Naive thymus-derived CD8-positive, alpha-beta T cell (primary cell): Measurements from ENCODE around the gene NFASC. TPM values are rescaled to one million over a fixed set of nuclear protein-coding genes. Genes with fewer than 3 reads are reported as not detected.
A peak's percentile ranks its signal among the peaks of the same experiment; 100 is the strongest.

Experiments
- ATAC-seq, 2 donors: fragments of 150-1000 bp; cut with Tn5 transposase in 1 of 2; sonication (Bioruptor Pico), chemical (Tn5 transposase) in 1 of 2; 1 replicate in 1 of 2; 2 replicates in 1 of 2; pipeline ENCODE4 v1.10.0; 2021; ENCODE audit warnings: mild to moderate bottlenecking in 2 of 2, moderate library complexity in 2 of 2
- POLR2A ChIA-PET: fragments of 350-600 bp; sonication (Branson Sonifier 250); formaldehyde crosslinking; loops from one replicate; lab custom pipeline; 2021; ENCODE audit warnings: antibody characterized with exemption; lab: Charles Lee
- DNase-seq, 10 donors: peaks; one replicate each; pipeline versions ENCODE4 v3.0.0 to v3.0.0-alpha.2; 2020 to 2022
- H3K27ac Mint-ChIP-seq, 10 donors: one replicate each; pipeline ENCODE4 v1.8.0; 2020 to 2022; ENCODE audit warnings: mild to moderate bottlenecking in 10 of 10, mixed read lengths in 10 of 10, moderate library complexity in 4 of 10, inconsistent platforms in 1 of 10
- H3K27me3 Mint-ChIP-seq, 5 donors: one replicate each; pipeline ENCODE4 v1.8.0; 2021 to 2022; ENCODE audit warnings: mixed read lengths in 5 of 5
- H3K36me3 Mint-ChIP-seq, 3 donors: one replicate each; pipeline ENCODE4 v1.8.0; 2020 to 2022; ENCODE audit warnings: mixed read lengths in 3 of 3, mild to moderate bottlenecking in 2 of 3, inconsistent platforms in 1 of 3
- H3K4me1 Mint-ChIP-seq, 4 donors: one replicate each; pipeline ENCODE4 v1.8.0; 2021 to 2022; ENCODE audit warnings: mixed read lengths in 4 of 4
- H3K4me3 Mint-ChIP-seq, 10 donors: one replicate each; pipeline ENCODE4 v1.8.0; 2020 to 2022; ENCODE audit warnings: mild to moderate bottlenecking in 10 of 10, mixed read lengths in 10 of 10, moderate library complexity in 6 of 10, inconsistent platforms in 1 of 10
- H3K9me3 Mint-ChIP-seq, 9 donors: one replicate each; pipeline ENCODE4 v1.8.0; 2020 to 2022; ENCODE audit warnings: mixed read lengths in 9 of 9, mild to moderate bottlenecking in 3 of 9, inconsistent platforms in 1 of 9, moderate library complexity in 1 of 9
- polyA plus RNA-seq, 3 donors: library from polyadenylated mRNA; unstranded; fragments of 300-500 nt; fragmentation: Illumina TruSeq; gene quantifications; one replicate each; pipeline ENCODE4 v1.2.3, GENCODE V29; 2021
- total RNA-seq, 8 experiments: library from RNA in 2 of 8; stranded (reverse) in 2 of 8; gene quantifications; one replicate each; pipeline ENCODE4 v1.2.3 and lab custom pipeline; 2021 to 2026

NFASC gene
- total and polyA plus RNA-seq, 5 experiments from 2014 or later = not detected

DNA sequence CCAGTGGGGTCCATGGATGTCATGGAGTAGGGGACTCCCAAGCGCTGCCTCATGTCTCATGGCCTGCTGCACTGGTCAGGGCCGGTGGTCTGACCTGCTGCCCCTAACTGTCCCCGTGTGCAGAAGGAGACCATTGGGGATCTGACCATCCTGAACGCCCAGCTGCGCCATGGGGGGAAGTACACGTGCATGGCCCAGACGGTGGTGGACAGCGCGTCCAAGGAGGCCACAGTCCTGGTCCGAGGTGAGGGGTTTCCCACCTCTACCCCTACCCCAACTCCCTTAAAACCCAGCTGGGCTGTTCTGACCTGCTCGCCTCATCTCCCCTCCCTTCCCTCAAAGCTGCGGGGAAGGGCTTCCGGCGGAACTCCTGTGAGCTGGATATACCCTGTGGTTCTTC, 195.0 kb downstream of the NFASC start:
- DNase-seq = no peak
- POLR2A ChIA-PET = interaction anchor here (0.6 kb wide), 1 partner anchor 220 kb away, joined by 7 read pairs; no protein-coding TSS in a partner anchor
- Mint-ChIP-seq H3K36me3 (no peaks in the 10 kb centered on the region), H3K27me3 (no peaks in the 10 kb centered on the region), H3K4me3 (no peak overlapping the region), H3K27ac (no peak overlapping the region), H3K9me3 (no peaks in the 10 kb centered on the region), H3K4me1 (peaks cover 0 to 7% (median 0%) of the 10 kb centered on the region in 4 donors)
- no peak for ATAC-seq

DNA sequence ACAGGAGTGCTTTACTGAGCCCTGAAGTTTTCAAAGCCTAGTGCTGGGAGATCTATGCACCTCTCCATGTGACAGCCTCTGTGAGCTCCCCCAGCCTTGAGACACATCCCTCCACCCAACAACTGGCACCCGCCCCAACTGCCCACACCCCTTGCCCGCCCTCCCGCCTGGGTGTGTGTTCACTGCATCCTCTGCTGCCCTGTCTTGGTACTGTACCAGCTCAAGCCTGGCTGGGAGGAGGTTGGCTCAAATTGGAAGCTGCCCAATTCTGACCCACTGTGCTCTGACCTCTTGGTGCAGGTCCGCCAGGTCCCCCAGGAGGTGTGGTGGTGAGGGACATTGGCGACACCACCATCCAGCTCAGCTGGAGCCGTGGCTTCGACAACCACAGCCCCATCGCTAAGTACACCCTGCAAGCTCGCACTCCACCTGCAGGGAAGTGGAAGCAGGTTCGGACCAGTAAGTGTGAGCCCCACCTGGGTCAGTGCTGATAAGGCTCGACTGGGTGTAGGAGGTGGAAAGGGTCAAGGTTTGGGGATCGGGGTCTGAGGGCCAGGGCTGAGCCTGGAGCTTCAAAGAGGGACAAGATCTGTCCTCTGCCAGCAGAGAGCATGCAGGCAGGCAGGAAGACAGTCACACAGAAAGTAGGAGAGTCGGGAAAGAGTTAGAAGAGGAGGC, 195.6 kb downstream of the NFASC start:
- no peaks in the 10 kb centered on the region for H3K9me3 Mint-ChIP-seq
- POLR2A ChIA-PET = no interaction called here
- DNase-seq = no peak
- H3K27ac Mint-ChIP-seq = peak overlapping the region in 1 of 10 donors; percentile 25
- no peaks in the 10 kb centered on the region for H3K36me3 Mint-ChIP-seq
- no peaks in the 10 kb centered on the region for H3K27me3 Mint-ChIP-seq
- no peak overlapping the region for H3K4me3 Mint-ChIP-seq
- peaks cover 0 to 6% (median 0%) of the 10 kb centered on the region in 4 donors for H3K4me1 Mint-ChIP-seq
- no peak for ATAC-seq

DNA sequence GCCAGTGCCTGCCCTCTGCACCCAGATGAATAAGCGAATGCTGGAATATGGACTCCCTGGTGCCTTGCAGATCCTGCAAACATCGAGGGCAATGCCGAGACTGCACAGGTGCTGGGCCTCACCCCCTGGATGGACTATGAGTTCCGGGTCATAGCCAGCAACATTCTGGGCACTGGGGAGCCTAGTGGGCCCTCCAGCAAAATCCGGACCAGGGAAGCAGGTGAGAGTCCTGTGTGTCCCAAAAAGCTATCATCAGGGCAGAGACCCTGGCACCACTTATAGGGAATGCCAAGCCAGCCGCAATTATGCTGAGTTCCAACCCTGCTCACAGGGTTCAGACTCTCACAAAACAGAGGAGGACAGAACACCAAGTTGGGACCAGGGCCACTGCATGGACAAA, 196.4 kb downstream of the NFASC start:
- no peaks in the 10 kb centered on the region for H3K27me3 Mint-ChIP-seq
- H3K9me3 Mint-ChIP-seq = no peaks in the 10 kb centered on the region
- H3K4me3 Mint-ChIP-seq = no peak overlapping the region
- DNase-seq = no peak
- no peaks in the 10 kb centered on the region for H3K4me1 Mint-ChIP-seq
- no peaks in the 10 kb centered on the region for H3K36me3 Mint-ChIP-seq
- POLR2A ChIA-PET = interaction anchor here (0.7 kb wide), 1 partner anchor 17 kb away, joined by 3 read pairs; no protein-coding TSS in a partner anchor
- H3K27ac Mint-ChIP-seq = no peak overlapping the region
- ATAC-seq = no peak

DNA sequence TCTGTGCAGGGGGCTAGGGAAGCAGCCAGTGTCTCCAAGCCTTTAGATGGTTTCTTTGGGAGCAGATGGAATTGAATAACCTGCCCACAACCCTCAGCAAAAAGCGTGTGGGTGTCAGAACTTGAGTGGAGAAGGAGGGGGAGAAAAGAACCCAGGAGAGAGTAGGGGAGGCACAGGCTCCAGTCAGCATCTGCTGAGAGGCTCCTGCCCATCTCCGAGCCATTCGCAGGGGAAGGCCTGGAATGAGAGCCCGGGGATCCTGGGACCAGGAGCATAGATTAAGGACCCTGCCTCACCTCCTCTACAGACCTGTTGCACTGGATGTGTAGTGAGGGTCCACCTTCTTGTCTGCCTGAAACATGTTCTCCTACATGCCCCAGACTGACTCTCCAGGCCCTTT, 197.3 kb downstream of the NFASC start:
- H3K27me3 Mint-ChIP-seq = no peaks in the 10 kb centered on the region
- ATAC-seq = no peak
- POLR2A ChIA-PET = no interaction called here

DNA sequence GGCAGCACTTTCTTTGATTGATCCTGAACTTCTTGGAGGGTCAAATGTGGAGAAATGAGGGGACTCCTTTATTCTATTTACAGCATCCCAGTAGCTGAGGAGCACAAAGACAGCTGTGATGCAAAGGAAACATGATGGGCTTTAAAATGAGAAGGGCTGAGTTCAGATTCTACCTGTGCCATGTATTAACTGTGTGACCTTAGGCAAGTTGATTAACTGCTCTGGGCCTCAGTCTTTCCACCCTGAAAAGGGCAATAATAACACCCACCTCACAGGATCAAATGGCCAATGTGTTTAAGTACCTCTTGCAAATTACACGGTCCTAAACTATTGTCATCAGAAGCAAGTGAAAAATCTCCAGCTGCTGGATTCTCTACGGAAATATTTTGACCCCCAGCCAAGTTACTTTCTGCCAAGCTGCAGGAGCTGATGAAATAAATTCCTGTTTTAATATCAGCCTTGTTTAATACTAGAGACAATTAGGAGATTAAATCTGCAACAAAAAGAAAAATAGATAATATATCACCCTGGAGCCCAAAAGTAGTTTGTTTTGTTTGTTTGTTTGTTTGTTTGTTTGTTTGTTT, 197.9 kb downstream of the NFASC start:
- H3K4me1 Mint-ChIP-seq = no peaks in the 10 kb centered on the region
- no peak for DNase-seq
- no peak overlapping the region for H3K27ac Mint-ChIP-seq
- H3K4me3 Mint-ChIP-seq = no peak overlapping the region
- no peaks in the 10 kb centered on the region for H3K9me3 Mint-ChIP-seq
- no peak for ATAC-seq
- no peaks in the 10 kb centered on the region for H3K36me3 Mint-ChIP-seq
- H3K27me3 Mint-ChIP-seq = no peaks in the 10 kb centered on the region
- POLR2A ChIA-PET = no interaction called here

More for the DNA sequence above, 197.3 kb downstream of the NFASC start:
- H3K4me3 Mint-ChIP-seq = no peak overlapping the region
- H3K36me3 Mint-ChIP-seq = no peaks in the 10 kb centered on the region
- H3K4me1 Mint-ChIP-seq = no peaks in the 10 kb centered on the region
- no peak for DNase-seq
- H3K27ac Mint-ChIP-seq = no peak overlapping the region
- no peaks in the 10 kb centered on the region for H3K9me3 Mint-ChIP-seq

DNA sequence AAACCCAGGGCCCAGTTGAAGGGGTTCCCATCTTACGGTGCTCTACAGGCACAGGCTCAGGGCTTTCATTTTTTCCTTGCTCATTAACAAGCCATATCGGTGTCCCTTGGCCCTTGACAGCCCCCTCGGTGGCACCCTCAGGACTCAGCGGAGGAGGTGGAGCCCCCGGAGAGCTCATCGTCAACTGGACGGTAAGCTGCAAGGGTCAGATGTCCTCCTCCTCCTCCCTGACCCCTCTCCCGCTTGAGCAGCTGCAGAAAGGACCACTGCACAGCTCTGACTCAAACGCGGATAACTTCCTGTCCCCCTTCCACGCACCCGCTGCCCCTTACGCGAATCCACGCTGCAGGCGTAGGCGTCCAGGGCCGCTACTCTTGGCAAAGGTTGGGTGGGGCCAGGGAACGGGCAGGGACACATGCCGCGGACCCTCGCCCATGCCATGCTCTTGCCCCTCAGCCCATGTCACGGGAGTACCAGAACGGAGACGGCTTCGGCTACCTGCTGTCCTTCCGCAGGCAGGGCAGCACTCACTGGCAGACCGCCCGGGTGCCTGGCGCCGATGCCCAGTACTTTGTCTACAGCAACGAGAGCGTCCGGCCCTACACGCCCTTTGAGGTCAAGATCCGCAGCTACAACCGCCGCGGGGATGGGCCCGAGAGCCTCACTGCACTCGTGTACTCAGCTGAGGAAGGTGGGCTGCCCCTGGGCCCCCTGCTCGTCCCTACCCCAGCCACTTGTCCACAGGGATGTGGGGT, 198.9 kb downstream of the NFASC start:
- ATAC-seq (no peak), DNase-seq (no peak)
- Mint-ChIP-seq H3K27me3 (no peaks in the 10 kb centered on the region), H3K9me3 (no peaks in the 10 kb centered on the region), H3K4me1 (no peaks in the 10 kb centered on the region), H3K36me3 (no peaks in the 10 kb centered on the region), H3K4me3 (no peak overlapping the region), H3K27ac (no peak overlapping the region)
- POLR2A ChIA-PET = no interaction called here

DNA sequence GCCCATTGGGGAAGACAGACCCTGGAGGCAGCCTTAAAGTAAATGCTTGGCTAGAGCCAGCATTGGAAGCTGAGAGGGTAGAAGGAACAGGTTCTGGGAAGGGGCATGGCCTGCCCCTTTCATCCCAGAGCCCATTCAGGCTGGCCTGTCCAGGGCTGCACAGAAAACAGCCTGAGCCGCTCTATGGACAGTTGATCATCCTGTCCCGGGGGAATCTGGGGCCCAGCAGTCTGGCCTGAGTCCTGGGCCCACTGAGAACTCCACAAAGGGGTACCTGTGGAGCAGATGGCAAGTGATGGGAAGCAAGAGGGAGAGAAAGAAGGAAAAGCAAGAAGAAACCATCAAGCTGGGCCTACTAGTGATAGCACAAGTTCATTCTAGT, 200.4 kb downstream of the NFASC start:
- Mint-ChIP-seq H3K4me3 (no peak overlapping the region), H3K9me3 (no peaks in the 10 kb centered on the region), H3K27me3 (no peaks in the 10 kb centered on the region), H3K4me1 (no peaks in the 10 kb centered on the region), H3K36me3 (no peaks in the 10 kb centered on the region), H3K27ac (peak overlapping the region in 1 of 10 donors; percentile 26)
- ATAC-seq = no peak
- DNase-seq = no peak
- POLR2A ChIA-PET = no interaction called here

DNA sequence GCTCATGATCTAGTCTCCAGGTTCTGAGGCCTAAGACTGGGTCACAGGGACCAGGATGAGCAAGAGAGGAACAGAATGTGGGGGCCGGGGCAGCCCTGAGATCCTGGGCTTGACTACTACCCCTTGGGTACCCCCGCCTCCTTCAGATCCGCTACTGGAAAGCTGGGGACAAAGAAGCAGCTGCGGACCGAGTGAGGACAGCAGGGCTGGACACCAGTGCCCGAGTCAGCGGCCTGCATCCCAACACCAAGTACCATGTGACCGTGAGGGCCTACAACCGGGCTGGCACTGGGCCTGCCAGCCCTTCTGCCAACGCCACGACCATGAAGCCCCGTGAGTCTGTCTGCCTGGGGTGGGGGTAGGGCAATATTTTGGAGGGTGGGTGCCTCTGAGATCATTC, 201.1 kb downstream of the NFASC start:
- no peaks in the 10 kb centered on the region for H3K4me1 Mint-ChIP-seq
- no peaks in the 10 kb centered on the region for H3K27me3 Mint-ChIP-seq
- no peak overlapping the region for H3K4me3 Mint-ChIP-seq
- no peaks in the 10 kb centered on the region for H3K9me3 Mint-ChIP-seq
- POLR2A ChIA-PET = no interaction called here
- no peak overlapping the region for H3K27ac Mint-ChIP-seq
- no peaks in the 10 kb centered on the region for H3K36me3 Mint-ChIP-seq
- ATAC-seq (no peak), DNase-seq (no peak)

DNA sequence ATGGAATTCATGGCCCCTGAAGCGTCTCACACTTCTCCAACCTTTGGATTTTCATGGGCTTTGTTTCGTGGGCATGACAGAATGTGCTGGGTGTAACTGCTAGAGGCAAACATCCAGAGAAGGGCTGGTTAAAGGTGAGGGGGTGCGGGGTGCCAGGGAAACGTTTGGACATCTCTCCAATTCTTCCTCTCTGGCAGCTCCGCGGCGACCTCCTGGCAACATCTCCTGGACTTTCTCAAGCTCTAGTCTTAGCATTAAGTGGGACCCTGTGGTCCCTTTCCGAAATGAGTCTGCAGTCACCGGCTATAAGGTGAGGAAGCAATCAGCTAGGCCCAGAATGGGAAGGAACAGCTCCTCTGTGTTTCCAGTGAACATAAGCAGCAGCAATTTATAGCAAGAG, 201.6 kb downstream of the NFASC start:
- Mint-ChIP-seq H3K27ac (no peak overlapping the region), H3K4me1 (no peaks in the 10 kb centered on the region), H3K36me3 (no peaks in the 10 kb centered on the region), H3K27me3 (no peaks in the 10 kb centered on the region), H3K4me3 (no peak overlapping the region), H3K9me3 (no peaks in the 10 kb centered on the region)
- ATAC-seq = no peak
- no peak for DNase-seq
- POLR2A ChIA-PET = no interaction called here

Other genes starting within 250 kb of the NFASC start
- gene LRRN2, start 185.1 kb upstream of the NFASC start, total RNA-seq = not detected
- under 1 TPM in 1 of 3 donors, not detected in 2; 0.03 TPM for gene LRRN2, start 185.1 kb upstream of the NFASC start, polyA plus RNA-seq
- gene CNTN2, start 172.3 kb downstream of the NFASC start, total RNA-seq = not detected
- gene CNTN2, start 172.3 kb downstream of the NFASC start, polyA plus RNA-seq = not detected
- 1 to 10 TPM; 5.3 to 5.7 TPM for gene TMEM81, start 213.6 kb downstream of the NFASC start, total RNA-seq
- gene TMEM81, start 213.6 kb downstream of the NFASC start, polyA plus RNA-seq = under 1 TPM; 0.57 to 0.90 (median 0.73) TPM